Suprapubic skin (tissue), 4 donors: ENCODE results near the gene OGA. TPM values are rescaled to one million over a fixed set of nuclear protein-coding genes. Genes with fewer than 3 reads are reported as not detected.

Source experiments
- DNase-seq, 2 donors: peaks; one replicate each; pipeline ENCODE4 v3.0.0-alpha.2; 2019; ENCODE audit warnings: low spot score in 2 of 2
- H3K27ac ChIP-seq: fragments of 200-600 bp; sonication (generic); one replicate; pipeline ENCODE4 v1.5.1; 2019
- H3K27me3 ChIP-seq: fragments of 200-600 bp; sonication (generic); one replicate; pipeline ENCODE4 v1.5.1; 2019
- H3K36me3 ChIP-seq: fragments of 200-600 bp; sonication (generic); one replicate; pipeline ENCODE4 v1.5.1; 2019
- H3K4me1 ChIP-seq: fragments of 200-600 bp; sonication (generic); one replicate; pipeline ENCODE4 v1.5.1; 2019
- H3K4me3 ChIP-seq: fragments of 200-600 bp; sonication (generic); one replicate; pipeline ENCODE4 v1.5.1; 2019; ENCODE audit warnings: mild to moderate bottlenecking
- H3K9me3 ChIP-seq: fragments of 200-600 bp; sonication (generic); one replicate; pipeline ENCODE4 v1.5.1; 2019
- CTCF ChIP-seq, 2 donors: fragments of 200-600 bp in 1 of 2; fragments of 450-650 bp in 1 of 2; sonication (generic) in 1 of 2; IDR thresholded peaks; one replicate each; pipeline ENCODE4 v1.5.1; 2016 to 2019; ENCODE audit warnings: antibody characterized with exemption in 2 of 2, mild to moderate bottlenecking in 1 of 2, moderate library complexity in 1 of 2
- EP300 ChIP-seq: sonication (generic); formaldehyde crosslinking; IDR thresholded peaks from one replicate; pipeline ENCODE4 v1.6.1; 2017; ENCODE audit warnings: antibody characterized with exemption
- POLR2A ChIP-seq, 2 donors: fragments of 450-650 bp; IDR thresholded peaks; one replicate each; pipeline ENCODE4 v1.6.1; 2017; ENCODE audit warnings: antibody characterized with exemption in 2 of 2, mild to moderate bottlenecking in 2 of 2, moderate library complexity in 2 of 2
- POLR2AphosphoS5 ChIP-seq, 3 donors: sonication (generic); formaldehyde crosslinking; IDR thresholded peaks; one replicate each; pipeline ENCODE4 v1.6.1; 2017; ENCODE audit warnings: antibody characterized with exemption in 3 of 3
- WGBS: methylation state at CpG from one replicate; pipeline ENCODE4 v1.1.5; 2018; 5-methylcytosine and 5-hydroxymethylcytosine counted together
- total RNA-seq, 4 donors: library from RNA; depleted of rRNA; stranded (reverse); fragments of >200 nt; gene quantifications; one replicate each; pipeline ENCODE4 v1.1.0, GENCODE V29; 2016

Gene OGA
- total RNA-seq, 4 donors from 2014 or later = 90.2 to 423 (median 131) TPM

- TF ChIP-seq POLR2A (IDR thresholded peaks at IDR 0.05) (no peak), CTCF (IDR thresholded peaks at IDR 0.05) (no peak), EP300 (no peak), POLR2AphosphoS5 (IDR thresholded peaks at IDR 0.05) (no peak)
- no peaks in the 10 kb centered on the region for H3K9me3 ChIP-seq
- peak in 1 of 2 donors; percentile 53 for DNase-seq
- H3K4me3 ChIP-seq = no peak overlapping the region
- H3K36me3 ChIP-seq = no peaks in the 10 kb centered on the region
- no peak overlapping the region for H3K27ac ChIP-seq
- peaks cover 32% of the 10 kb centered on the region for H3K4me1 ChIP-seq
- H3K27me3 ChIP-seq = no peaks in the 10 kb centered on the region
- WGBS = 97% methylated on average over 5 of the region's 5 CpGs
Measured at GRCh38 chr10:101826852-101827434, 8.7 kb upstream of the OGA start.

GRCh38 chr10:101824736-101825135 is 6.5 kb upstream of the OGA start:
- H3K9me3 ChIP-seq = no peaks in the 10 kb centered on the region
- no peak for TF ChIP-seq CTCF (IDR thresholded peaks at IDR 0.05)
- no peak for TF ChIP-seq EP300
- TF ChIP-seq POLR2AphosphoS5 (IDR thresholded peaks at IDR 0.05) = no peak
- TF ChIP-seq POLR2A (IDR thresholded peaks at IDR 0.05) = no peak
- H3K4me3 ChIP-seq = no peak overlapping the region
- H3K36me3 ChIP-seq = no peaks in the 10 kb centered on the region
- DNase-seq = no peak
- peaks cover 14% of the 10 kb centered on the region for H3K4me1 ChIP-seq
- no peak overlapping the region for H3K27ac ChIP-seq
- no peaks in the 10 kb centered on the region for H3K27me3 ChIP-seq
- 79% methylated on average over 2 of the region's 2 CpGs for WGBS

- no peaks in the 10 kb centered on the region for H3K27me3 ChIP-seq
- DNase-seq = no peak
- no peaks in the 10 kb centered on the region for H3K9me3 ChIP-seq
- 21% methylated on average over 14 of the region's 14 CpGs for WGBS
- peak overlapping the region; percentile 76 for H3K4me3 ChIP-seq
- TF ChIP-seq POLR2AphosphoS5 (IDR thresholded peaks at IDR 0.05) = no peak
- TF ChIP-seq POLR2A (IDR thresholded peaks at IDR 0.05) = no peak
- TF ChIP-seq CTCF (IDR thresholded peaks at IDR 0.05) = no peak
- TF ChIP-seq EP300 = no peak
- peaks cover 27% of the 10 kb centered on the region for H3K4me1 ChIP-seq
- H3K27ac ChIP-seq = peak overlapping the region; percentile 90
- no peaks in the 10 kb centered on the region for H3K36me3 ChIP-seq
Measured at GRCh38 chr10:101818872-101819633, 809 bp upstream of the OGA start.

- H3K4me1 ChIP-seq = peaks cover 37% of the 10 kb centered on the region
- peak; percentile 94 to 95 for DNase-seq
- WGBS = 1% methylated on average over 19 of the region's 44 CpGs
Measured at GRCh38 chr10:101817337-101818118, 716 bp downstream of the OGA start.

More at GRCh38 chr10:101817337-101818118, 716 bp downstream of the OGA start:
- Histone ChIP-seq H3K27ac (peak overlapping the region; percentile 90), H3K4me3 (peak overlapping the region; percentile 76), H3K27me3 (no peaks in the 10 kb centered on the region), H3K9me3 (no peaks in the 10 kb centered on the region), H3K36me3 (peaks cover 1% of the 10 kb centered on the region)
- TF ChIP-seq CTCF (IDR thresholded peaks at IDR 0.05) (no peak), POLR2AphosphoS5 (IDR thresholded peaks at IDR 0.05) (peak in 2 of 3 donors; percentile 35 to 39), POLR2A (IDR thresholded peaks at IDR 0.05) (peak in 1 of 2 donors; percentile 46), EP300 (no peak)
